SU-DHL-6 (cell line): ENCODE measurements around the gene KLF15.

Experiments used
- H2AFZ ChIP-seq: fragments of 200-600 bp; sonication (generic); 2 replicates; pipeline ENCODE4 v1.6.1; 2014; ENCODE audit warnings: low read depth, mild to moderate bottlenecking, moderate library complexity, mixed read lengths, antibody characterized with exemption, low read length; ENCODE audit not compliant: severe bottlenecking
- H3F3A ChIP-seq: fragments of 200-600 bp; shearing (Covaris generic); 2 replicates; pipeline ENCODE4 v1.6.0; 2016; ENCODE audit warnings: antibody characterized with exemption, mild to moderate bottlenecking; ENCODE audit not compliant: insufficient read depth
- H3K27ac ChIP-seq: fragments of 200-600 bp; sonication (generic); 2 replicates; pipeline ENCODE4 v1.5.1; 2016; ENCODE audit warnings: low read depth, mild to moderate bottlenecking, low read length, moderate library complexity, mixed read lengths
- H3K27me3 ChIP-seq: fragments of 200-600 bp; sonication (generic), shearing (Covaris generic); 2 replicates; pipeline ENCODE4 v1.6.0; 2014; ENCODE audit warnings: mild to moderate bottlenecking, low read length
- H3K36me3 ChIP-seq: fragments of 200-600 bp; sonication (generic); 2 replicates; pipeline ENCODE4 v1.6.1; 2014; ENCODE audit warnings: mild to moderate bottlenecking, low read length, mixed read lengths
- H3K4me2 ChIP-seq: fragments of 300-600, 200-600 bp; shearing (Covaris generic), sonication (generic); 2 replicates; pipeline ENCODE4 v1.6.0; 2014; ENCODE audit warnings: low read length, low read depth, mild to moderate bottlenecking; ENCODE audit not compliant: poor library complexity, severe bottlenecking
- H3K4me3 ChIP-seq: fragments of 200-600 bp; sonication (generic); 2 replicates; pipeline ENCODE4 v1.5.1; 2014; ENCODE audit warnings: antibody characterized with exemption, low read length, mild to moderate bottlenecking, mixed read lengths; ENCODE audit not compliant: insufficient read depth, poor library complexity, severe bottlenecking
- H3K79me2 ChIP-seq: fragments of 200-600 bp; sonication (generic); 2 replicates; pipeline ENCODE4 v1.6.1; 2014; ENCODE audit warnings: mild to moderate bottlenecking, low read length, moderate library complexity; ENCODE audit not compliant: insufficient read depth
- H3K9ac ChIP-seq: fragments of 200-600 bp; sonication (generic); 2 replicates; pipeline ENCODE4 v1.7.0; 2014; ENCODE audit warnings: mild to moderate bottlenecking, low read length
- H3K9me2 ChIP-seq: fragments of 200-600 bp; sonication (generic); replicated peaks from 2 replicates; pipeline ENCODE4 v1.6.1; 2014; ENCODE audit warnings: low read length; ENCODE audit not compliant: insufficient read depth
- H3K9me3 ChIP-seq: fragments of 200-600 bp; sonication (generic); 2 replicates; pipeline ENCODE4 v1.6.1; 2014; ENCODE audit warnings: low read length, mixed read lengths; ENCODE audit not compliant: insufficient read depth
- H4K20me1 ChIP-seq: fragments of 200-600 bp; sonication (generic); 2 replicates; pipeline ENCODE4 v1.6.1; 2014; ENCODE audit warnings: low read depth, mild to moderate bottlenecking, antibody characterized with exemption, low read length, moderate library complexity, mixed read lengths
- EZH2phosphoT487 ChIP-seq: fragments of 200-600 bp; sonication (generic), shearing (Covaris generic); conservative IDR thresholded peaks from 2 replicates; pipeline ENCODE4 v1.6.1; 2018; ENCODE audit warnings: mild to moderate bottlenecking, antibody characterized with exemption, low read length, moderate library complexity, mixed read lengths
- TF ChIP-seq, protein P1 (sequence below): fragments of 200-600 bp; sonication (generic); IDR thresholded peaks from one replicate; pipeline ENCODE4 v1.5.1; 2017; ENCODE audit warnings: antibody characterized with exemption, mild to moderate bottlenecking, low read length, moderate library complexity; ENCODE audit not compliant: insufficient read depth, poor library complexity, severe bottlenecking

The KLF15 gene

DNA sequence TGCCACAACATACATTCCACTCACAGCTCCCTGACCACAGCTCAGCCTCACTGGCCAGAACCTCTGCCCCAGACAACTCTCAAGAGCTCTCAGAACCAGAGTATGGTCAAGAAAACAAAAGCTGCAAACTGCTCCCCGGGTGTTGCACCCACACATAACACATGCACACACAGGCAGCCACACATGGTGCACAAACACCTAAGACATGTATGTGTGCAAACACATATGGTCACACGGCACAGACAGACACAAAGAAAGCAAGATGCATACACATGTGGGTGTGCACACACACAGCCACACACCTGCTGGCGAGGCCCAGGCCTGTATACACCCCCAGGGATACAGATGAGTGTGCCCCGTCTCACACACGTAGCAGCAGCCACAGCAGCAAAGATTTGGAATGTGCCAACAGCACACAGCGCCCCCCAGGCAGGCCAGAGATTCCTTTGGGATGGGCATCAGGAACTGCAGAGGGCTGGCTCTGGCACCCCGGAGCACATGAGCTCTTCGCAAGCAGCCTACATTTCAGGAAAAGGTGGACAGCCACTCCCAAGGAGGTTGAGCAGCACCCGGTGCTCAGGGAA lies 6.6 kb downstream of the KLF15 start:
- no peaks in the 10 kb centered on the region for H3K9me2 ChIP-seq
- H3K9me3 ChIP-seq, result no peaks in the 10 kb centered on the region
- H2AFZ ChIP-seq, result no peak overlapping the region
- H3K27me3 ChIP-seq, result no peaks in the 10 kb centered on the region
- H3K36me3 ChIP-seq, result no peaks in the 10 kb centered on the region
- H3K9ac ChIP-seq, result no peak overlapping the region
- TF ChIP-seq, protein P1, sequence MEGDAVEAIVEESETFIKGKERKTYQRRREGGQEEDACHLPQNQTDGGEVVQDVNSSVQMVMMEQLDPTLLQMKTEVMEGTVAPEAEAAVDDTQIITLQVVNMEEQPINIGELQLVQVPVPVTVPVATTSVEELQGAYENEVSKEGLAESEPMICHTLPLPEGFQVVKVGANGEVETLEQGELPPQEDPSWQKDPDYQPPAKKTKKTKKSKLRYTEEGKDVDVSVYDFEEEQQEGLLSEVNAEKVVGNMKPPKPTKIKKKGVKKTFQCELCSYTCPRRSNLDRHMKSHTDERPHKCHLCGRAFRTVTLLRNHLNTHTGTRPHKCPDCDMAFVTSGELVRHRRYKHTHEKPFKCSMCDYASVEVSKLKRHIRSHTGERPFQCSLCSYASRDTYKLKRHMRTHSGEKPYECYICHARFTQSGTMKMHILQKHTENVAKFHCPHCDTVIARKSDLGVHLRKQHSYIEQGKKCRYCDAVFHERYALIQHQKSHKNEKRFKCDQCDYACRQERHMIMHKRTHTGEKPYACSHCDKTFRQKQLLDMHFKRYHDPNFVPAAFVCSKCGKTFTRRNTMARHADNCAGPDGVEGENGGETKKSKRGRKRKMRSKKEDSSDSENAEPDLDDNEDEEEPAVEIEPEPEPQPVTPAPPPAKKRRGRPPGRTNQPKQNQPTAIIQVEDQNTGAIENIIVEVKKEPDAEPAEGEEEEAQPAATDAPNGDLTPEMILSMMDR, result no peak
- TF ChIP-seq EZH2phosphoT487, result no peak
- no peaks in the 10 kb centered on the region for H4K20me1 ChIP-seq
- no peaks in the 10 kb centered on the region for H3K79me2 ChIP-seq
- no peaks in the 10 kb centered on the region for H3F3A ChIP-seq
- H3K4me2 ChIP-seq, result no peak overlapping the region
- H3K4me3 ChIP-seq, result no peak overlapping the region
- no peak overlapping the region for H3K27ac ChIP-seq

DNA sequence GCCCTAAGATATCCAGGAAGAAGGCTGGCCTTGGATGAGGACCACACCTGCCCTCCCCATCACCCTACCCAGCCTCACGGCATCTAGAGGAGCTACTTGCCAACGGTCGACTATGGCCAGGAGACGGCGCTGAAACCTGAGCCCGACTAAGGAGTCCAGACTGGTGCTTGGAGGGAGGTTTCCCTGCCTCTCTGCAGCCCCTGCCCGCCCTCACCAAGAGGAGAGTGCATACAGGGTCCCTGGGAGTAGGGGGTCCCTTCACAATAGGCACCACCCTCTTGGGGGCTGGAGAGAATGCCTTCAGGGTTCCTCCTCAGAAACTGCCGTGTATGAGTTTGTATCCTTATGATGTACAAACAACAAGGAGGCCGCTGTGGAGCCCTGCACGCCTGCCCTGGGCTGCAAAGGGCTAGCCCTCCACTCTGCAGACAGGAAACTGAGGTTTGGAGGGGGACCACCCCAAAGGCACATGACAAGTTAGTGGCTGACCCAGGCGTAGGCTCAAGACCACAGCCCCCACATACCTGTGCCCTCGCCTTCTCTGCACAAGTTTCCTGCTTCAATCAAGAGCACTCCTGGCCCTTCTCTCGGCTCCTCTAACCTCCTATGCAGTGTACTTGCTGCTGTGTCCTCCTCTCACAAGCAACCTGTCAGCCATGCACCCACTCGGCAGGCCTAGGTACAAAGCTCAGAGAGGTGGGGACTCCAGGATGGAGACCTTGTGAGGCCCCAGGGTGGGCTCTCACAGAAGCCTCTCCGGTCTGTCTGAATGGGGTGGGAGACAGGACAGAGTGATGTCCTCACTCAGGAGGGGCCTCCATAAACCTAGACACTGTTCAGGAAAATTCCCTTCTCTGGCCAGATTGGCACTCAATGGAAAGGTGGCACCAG lies 7.4 kb downstream of the KLF15 start:
- no peak for TF ChIP-seq EZH2phosphoT487
- H3K79me2 ChIP-seq, result no peaks in the 10 kb centered on the region
- H4K20me1 ChIP-seq, result no peaks in the 10 kb centered on the region
- H2AFZ ChIP-seq, result no peak overlapping the region
- H3K36me3 ChIP-seq, result no peaks in the 10 kb centered on the region
- H3K4me2 ChIP-seq, result no peak overlapping the region
- H3K4me3 ChIP-seq, result no peak overlapping the region
- H3K27ac ChIP-seq, result no peak overlapping the region
- H3K27me3 ChIP-seq, result no peaks in the 10 kb centered on the region
- no peaks in the 10 kb centered on the region for H3K9me2 ChIP-seq
- no peaks in the 10 kb centered on the region for H3K9me3 ChIP-seq
- no peak overlapping the region for H3K9ac ChIP-seq
- H3F3A ChIP-seq, result no peaks in the 10 kb centered on the region

GRCh38 chr3:126349071-126349470 lies 8.1 kb downstream of the KLF15 start:
- Histone ChIP-seq H3K4me3 (no peak overlapping the region), H3K27ac (no peak overlapping the region), H4K20me1 (no peaks in the 10 kb centered on the region), H3K9ac (no peak overlapping the region), H3K9me3 (no peaks in the 10 kb centered on the region), H3K36me3 (no peaks in the 10 kb centered on the region), H3F3A (no peaks in the 10 kb centered on the region), H3K79me2 (no peaks in the 10 kb centered on the region), H3K27me3 (no peaks in the 10 kb centered on the region), H3K4me2 (no peak overlapping the region), H2AFZ (no peak overlapping the region), H3K9me2 (no peaks in the 10 kb centered on the region)
- TF ChIP-seq, protein P1, result no peak
- no peak for TF ChIP-seq EZH2phosphoT487

DNA sequence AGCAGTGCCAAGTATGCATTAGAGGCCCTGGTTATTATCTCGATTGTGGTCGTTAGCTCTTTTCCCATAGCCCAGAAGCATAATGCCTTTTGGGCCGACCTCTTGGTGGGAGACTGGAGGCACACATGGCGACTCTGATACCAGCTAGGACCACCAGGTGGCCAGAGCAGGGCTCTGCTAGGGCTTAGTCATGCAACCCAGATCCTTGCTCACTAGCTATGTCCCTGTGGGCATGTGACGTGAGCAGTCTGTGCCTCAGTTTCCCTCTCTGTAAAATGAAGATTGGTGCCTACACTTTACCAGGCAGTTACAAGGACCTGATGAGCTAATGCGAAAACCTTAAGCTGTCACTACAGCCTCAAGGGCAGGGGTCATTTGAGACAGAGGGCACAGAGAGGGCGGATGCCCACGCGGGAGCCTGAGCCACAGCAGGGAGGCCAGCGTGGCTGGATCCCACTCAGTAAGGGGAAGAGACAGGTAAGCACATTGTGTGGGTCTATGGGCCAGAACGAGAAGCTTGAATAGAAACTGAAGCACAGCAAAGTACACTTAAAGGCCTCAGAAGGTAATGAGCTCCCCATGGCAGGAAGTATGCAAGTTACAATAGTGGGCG lies 8.8 kb downstream of the KLF15 start:
- Histone ChIP-seq H3F3A (no peaks in the 10 kb centered on the region), H3K79me2 (no peaks in the 10 kb centered on the region), H2AFZ (no peak overlapping the region), H3K27me3 (no peaks in the 10 kb centered on the region), H4K20me1 (no peaks in the 10 kb centered on the region), H3K36me3 (no peaks in the 10 kb centered on the region), H3K9me3 (no peaks in the 10 kb centered on the region), H3K4me2 (no peak overlapping the region), H3K9ac (no peak overlapping the region), H3K9me2 (no peaks in the 10 kb centered on the region), H3K27ac (no peak overlapping the region), H3K4me3 (no peak overlapping the region)
- TF ChIP-seq, protein P1, result no peak
- no peak for TF ChIP-seq EZH2phosphoT487
